Left lung (tissue), 10 donors: ENCODE data around the gene CHD1L. TPM values are rescaled to one million over a fixed set of nuclear protein-coding genes. Genes with fewer than 3 reads are reported as not detected.

Source experiments
- ATAC-seq: fragments of 200-7000 bp; cut with Tn5 transposase; one replicate; pipeline ENCODE4 v1.9.1; 2020; ENCODE audit warnings: moderate library complexity
- DNase-seq, 4 donors: peaks; one replicate each; pipeline ENCODE4 v3.0.0-alpha.2; 2013 to 2020
- H3K27ac ChIP-seq, 2 donors: fragments of 200-600 bp; sonication (generic) in 1 of 2; one replicate each; pipeline versions ENCODE4 v1.5.0 to v1.8.0; 2020 to 2021
- H3K27me3 ChIP-seq, 2 donors: fragments of 200-600 bp; sonication (generic) in 1 of 2; one replicate each; pipeline versions ENCODE4 v1.5.0 to v1.8.0; 2020 to 2021
- H3K36me3 ChIP-seq, 2 donors: fragments of 200-600 bp; sonication (generic) in 1 of 2; one replicate each; pipeline versions ENCODE4 v1.5.0 to v1.8.0; 2020 to 2021
- H3K4me1 ChIP-seq, 2 donors: fragments of 200-600 bp; one replicate each; pipeline ENCODE4 v1.8.0; 2021
- H3K4me3 ChIP-seq, 2 donors: fragments of 200-600 bp; sonication (generic) in 1 of 2; one replicate each; pipeline versions ENCODE4 v1.5.0 to v1.8.0; 2020 to 2021; ENCODE audit warnings: mild to moderate bottlenecking in 1 of 2
- H3K9me3 ChIP-seq, 2 donors: fragments of 200-600 bp; sonication (generic) in 1 of 2; one replicate each; pipeline versions ENCODE4 v1.5.0 to v1.8.0; 2020 to 2021
- CTCF ChIP-seq, 2 donors: fragments of 200-600 bp; sonication (generic) in 1 of 2; IDR thresholded peaks; one replicate each; pipeline versions ENCODE4 v1.5.0 to v1.8.0; 2021; ENCODE audit warnings: antibody characterized with exemption in 2 of 2
- intact Hi-C, 2 donors: fragments of 100-400 bp; cut with DNase I; formaldehyde crosslinking; loops; one replicate each; pipeline versions ENCODE4 v1.11.2 to v1.14.2; 2022
- polyA plus RNA-seq, 6 donors: library from polyadenylated mRNA; unstranded; fragments of 120-200 nt; gene quantifications; one replicate each; pipeline ENCODE4 v1.2.1, GENCODE V29; 2013; ENCODE audit not compliant: insufficient read length in 6 of 6
- total RNA-seq, 2 donors: library from RNA; stranded (reverse); fragmentation: NEBNext Ultra II Directional; extraction: Animal tissue kit (Norgen Biotek cat#: 25700); gene quantifications; one replicate each; pipeline ENCODE4 v1.2.1, GENCODE V29; 2021
- donor health status: DM: no; HTN: yes; CAD: no.
- donor health status: DM: no; HTN: no; CAD: no.

Gene CHD1L
- total and polyA plus RNA-seq, 8 donors: 36.2 to 72.0 (median 60.7) TPM

DNA sequence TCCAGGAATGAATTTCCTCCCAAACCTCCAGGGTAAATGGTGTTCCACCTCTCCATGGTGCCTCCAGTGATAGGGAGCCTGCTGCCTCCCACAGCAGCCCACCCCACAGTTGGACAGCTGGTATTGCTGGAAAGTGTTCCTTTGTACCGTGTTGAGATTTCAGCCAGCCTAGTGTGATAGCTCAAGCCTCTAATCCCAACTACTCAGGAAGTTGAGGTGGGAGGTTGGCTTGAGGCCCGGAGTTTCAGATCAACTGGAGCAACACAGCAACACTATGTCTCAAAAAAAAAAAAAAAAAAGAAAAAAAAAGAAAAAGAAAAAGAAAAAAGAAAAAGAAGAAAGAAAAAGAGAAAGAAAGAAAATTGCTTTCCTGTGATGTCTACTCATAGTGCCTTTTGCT is 96.1 kb downstream of the CHD1L start:
- TF ChIP-seq CTCF (IDR thresholded peaks at IDR 0.05): no peak

GRCh38 chr1:147341246-147341645 is 98.8 kb downstream of the CHD1L start:
- Histone ChIP-seq H3K36me3 (no peaks in the 10 kb centered on the region), H3K9me3 (no peaks in the 10 kb centered on the region), H3K27me3 (peaks cover 0 to 16% of the 10 kb centered on the region in 2 donors), H3K4me3 (no peak overlapping the region), H3K27ac (no peak overlapping the region), H3K4me1 (no peaks in the 10 kb centered on the region)
- no peak for ATAC-seq
- TF ChIP-seq CTCF (IDR thresholded peaks at IDR 0.05): no peak
- no peak for DNase-seq
- intact Hi-C loops: no loop called here

More for the DNA sequence above, 96.1 kb downstream of the CHD1L start:
- intact Hi-C loops: no loop called here
- H3K4me1 ChIP-seq: no peaks in the 10 kb centered on the region
- no peak for DNase-seq
- no peak overlapping the region for H3K27ac ChIP-seq
- H3K36me3 ChIP-seq: no peaks in the 10 kb centered on the region
- no peak overlapping the region for H3K4me3 ChIP-seq
- peaks cover 0 to 19% of the 10 kb centered on the region in 2 donors for H3K27me3 ChIP-seq
- no peaks in the 10 kb centered on the region for H3K9me3 ChIP-seq
- ATAC-seq: no peak

Other genes with a start within 250 kb of the CHD1L start
- gene PRKAB2, start 70.2 kb upstream of the CHD1L start, total RNA-seq: 10 to 100 TPM in 1 of 2 donors, 1 to 10 TPM in 1; 9.7 to 11.9 TPM
- 10 to 100 TPM; 28.0 to 42.7 (median 33.3) TPM for gene PRKAB2, start 70.2 kb upstream of the CHD1L start, polyA plus RNA-seq
- gene FMO5, start 17.3 kb upstream of the CHD1L start, total RNA-seq: 10 to 100 TPM; 25.8 to 29.0 TPM
- gene FMO5, start 17.3 kb upstream of the CHD1L start, polyA plus RNA-seq: 10 to 100 TPM in 5 of 6 donors, 1 to 10 TPM in 1; 9.1 to 13.2 (median 11.2) TPM